GM06990 (cell line): ENCODE data around the gene MYL5.
"Not testable (repeated sequence)": the region's sequence is repeated elsewhere in the genome, so short reads cannot be mapped to it uniquely, and the experiment has no call there.

Source experiments
- DNase-seq: peaks from one replicate; pipeline ENCODE4 v3.0.0-alpha.2; 2011; ENCODE audit not compliant: insufficient read length; ENCODE audit errors: extremely low read depth
- H3K27me3 ChIP-seq: replicated peaks from 2 replicates; pipeline ENCODE4 v1.6.0; 2011; ENCODE audit warnings: low read length; ENCODE audit not compliant: control insufficient read depth, insufficient read depth
- H3K36me3 ChIP-seq: 2 replicates; pipeline ENCODE4 v1.5.1; 2011; ENCODE audit warnings: low read length; ENCODE audit not compliant: control insufficient read depth, insufficient read depth
- H3K4me3 ChIP-seq: replicated peaks from 2 replicates; pipeline ENCODE4 v1.5.1; 2011; ENCODE audit warnings: low read depth, mild to moderate bottlenecking, control low read depth, low read length
- TF ChIP-seq, protein P1 (sequence below): IDR thresholded peaks from 2 replicates; pipeline ENCODE4 v1.5.1; 2011; ENCODE audit warnings: low read length, control low read depth, mild to moderate bottlenecking, inconsistent platforms; ENCODE audit not compliant: insufficient read depth, poor library complexity, severe bottlenecking

The MYL5 gene

DNA sequence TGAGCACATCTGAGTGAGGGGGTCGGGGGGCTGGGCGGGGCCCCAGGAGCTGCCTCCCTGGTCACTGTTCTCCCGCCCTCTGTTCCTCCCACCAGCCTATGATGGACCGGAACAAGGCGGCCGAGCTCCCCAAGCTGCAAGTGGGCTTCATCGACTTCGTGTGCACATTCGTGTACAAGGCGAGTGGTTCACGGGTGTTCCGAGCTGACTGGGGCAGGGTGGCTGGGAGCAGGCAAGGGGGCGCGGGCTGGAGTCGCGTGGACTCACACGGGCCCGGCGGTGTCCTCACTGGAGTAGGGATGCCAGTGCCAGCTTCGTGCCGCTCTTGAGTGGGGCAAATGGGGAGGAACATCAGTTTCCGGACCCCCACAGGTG, 7.9 kb upstream of the MYL5 start:
- no peak for DNase-seq
- TF ChIP-seq, protein P1, sequence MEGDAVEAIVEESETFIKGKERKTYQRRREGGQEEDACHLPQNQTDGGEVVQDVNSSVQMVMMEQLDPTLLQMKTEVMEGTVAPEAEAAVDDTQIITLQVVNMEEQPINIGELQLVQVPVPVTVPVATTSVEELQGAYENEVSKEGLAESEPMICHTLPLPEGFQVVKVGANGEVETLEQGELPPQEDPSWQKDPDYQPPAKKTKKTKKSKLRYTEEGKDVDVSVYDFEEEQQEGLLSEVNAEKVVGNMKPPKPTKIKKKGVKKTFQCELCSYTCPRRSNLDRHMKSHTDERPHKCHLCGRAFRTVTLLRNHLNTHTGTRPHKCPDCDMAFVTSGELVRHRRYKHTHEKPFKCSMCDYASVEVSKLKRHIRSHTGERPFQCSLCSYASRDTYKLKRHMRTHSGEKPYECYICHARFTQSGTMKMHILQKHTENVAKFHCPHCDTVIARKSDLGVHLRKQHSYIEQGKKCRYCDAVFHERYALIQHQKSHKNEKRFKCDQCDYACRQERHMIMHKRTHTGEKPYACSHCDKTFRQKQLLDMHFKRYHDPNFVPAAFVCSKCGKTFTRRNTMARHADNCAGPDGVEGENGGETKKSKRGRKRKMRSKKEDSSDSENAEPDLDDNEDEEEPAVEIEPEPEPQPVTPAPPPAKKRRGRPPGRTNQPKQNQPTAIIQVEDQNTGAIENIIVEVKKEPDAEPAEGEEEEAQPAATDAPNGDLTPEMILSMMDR, result no peak
- Histone ChIP-seq H3K4me3 (no peak overlapping the region), H3K27me3 (no peaks in the 10 kb centered on the region), H3K36me3 (peaks cover 2% of the 10 kb centered on the region; the same call in 1 of the 2 replicates)

DNA sequence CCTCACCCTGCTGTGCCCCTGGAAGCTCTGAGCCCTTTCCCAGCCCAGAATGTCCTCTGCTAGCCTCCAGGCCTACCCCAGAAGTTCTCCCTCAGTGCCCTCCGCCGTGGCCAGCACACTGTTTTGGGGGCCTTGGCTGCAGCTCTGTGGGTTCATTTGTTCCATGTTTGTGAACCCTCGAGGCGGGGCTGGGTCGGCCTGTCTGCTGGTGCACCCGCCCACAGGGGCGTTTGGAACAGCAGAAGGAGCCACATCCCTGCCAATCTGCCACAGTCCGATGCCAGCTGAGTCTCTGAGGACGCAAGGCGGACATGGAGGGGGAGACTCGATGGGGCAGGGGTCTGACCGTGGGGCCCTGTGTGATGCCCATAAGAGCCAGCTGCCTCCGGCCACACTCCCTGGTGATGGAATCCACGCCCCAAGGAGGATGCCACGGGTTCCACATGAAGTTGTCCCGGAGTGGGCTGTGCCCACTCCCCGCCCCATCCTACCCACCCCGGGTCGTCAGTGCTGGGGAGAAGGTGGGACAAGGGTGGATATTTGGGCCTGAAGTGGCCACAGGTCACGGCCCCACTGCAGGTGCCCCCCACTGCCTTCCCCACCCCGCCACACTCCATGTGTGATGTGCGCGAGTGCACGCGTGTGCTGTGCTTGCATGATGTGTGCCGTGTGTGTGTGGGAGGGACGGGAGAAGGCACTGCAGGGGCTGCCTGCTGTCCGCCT, 7.4 kb upstream of the MYL5 start:
- Histone ChIP-seq H3K4me3 (no peak overlapping the region), H3K36me3 (peaks cover 6% of the 10 kb centered on the region), H3K27me3 (no peaks in the 10 kb centered on the region)
- TF ChIP-seq, protein P1, result no peak
- no peak for DNase-seq

DNA sequence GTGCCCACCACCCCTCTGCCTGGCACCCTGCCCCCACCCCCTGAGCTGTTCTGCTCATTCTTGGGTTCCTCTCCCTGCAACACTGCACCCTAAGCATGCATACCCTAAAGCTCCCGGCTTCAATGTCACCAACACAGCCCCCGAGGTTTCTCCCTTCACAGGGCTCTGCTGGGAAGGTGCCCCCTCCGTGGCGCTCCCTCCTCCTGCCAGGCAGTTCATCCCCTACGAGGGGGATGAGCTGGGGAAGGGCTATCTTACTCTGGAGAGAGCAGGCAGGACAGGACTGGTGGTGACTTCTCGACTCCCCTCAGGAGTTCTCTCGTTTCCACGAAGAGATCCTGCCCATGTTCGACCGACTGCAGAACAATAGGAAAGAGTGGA, 6.8 kb upstream of the MYL5 start:
- TF ChIP-seq, protein P1, result no peak
- Histone ChIP-seq H3K27me3 (no peaks in the 10 kb centered on the region), H3K36me3 (peaks cover 11% of the 10 kb centered on the region), H3K4me3 (no peak overlapping the region)
- no peak for DNase-seq

DNA sequence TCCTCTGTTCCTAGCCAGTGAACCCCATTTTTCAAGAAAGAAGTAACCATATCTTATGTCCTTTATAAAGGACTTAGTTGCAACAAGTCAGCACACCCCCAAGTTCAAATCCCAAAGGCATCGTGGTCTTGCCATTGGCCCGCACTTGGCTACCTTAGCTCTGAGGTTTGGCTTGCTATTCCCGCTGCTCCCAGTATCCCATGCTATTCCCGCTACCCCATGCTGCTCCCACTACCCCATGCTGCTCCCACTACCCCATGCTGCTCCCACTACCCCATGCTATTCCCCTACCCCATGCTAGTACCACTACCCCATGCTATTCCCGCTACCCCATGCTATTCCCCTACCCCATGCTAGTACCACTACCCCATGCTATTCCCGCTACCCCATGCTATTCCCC, 6.1 kb upstream of the MYL5 start:
- H3K4me3 ChIP-seq, DNase-seq, H3K27me3 ChIP-seq: not testable (repeated sequence)
- peaks cover 11% of the 10 kb centered on the region for H3K36me3 ChIP-seq

DNA sequence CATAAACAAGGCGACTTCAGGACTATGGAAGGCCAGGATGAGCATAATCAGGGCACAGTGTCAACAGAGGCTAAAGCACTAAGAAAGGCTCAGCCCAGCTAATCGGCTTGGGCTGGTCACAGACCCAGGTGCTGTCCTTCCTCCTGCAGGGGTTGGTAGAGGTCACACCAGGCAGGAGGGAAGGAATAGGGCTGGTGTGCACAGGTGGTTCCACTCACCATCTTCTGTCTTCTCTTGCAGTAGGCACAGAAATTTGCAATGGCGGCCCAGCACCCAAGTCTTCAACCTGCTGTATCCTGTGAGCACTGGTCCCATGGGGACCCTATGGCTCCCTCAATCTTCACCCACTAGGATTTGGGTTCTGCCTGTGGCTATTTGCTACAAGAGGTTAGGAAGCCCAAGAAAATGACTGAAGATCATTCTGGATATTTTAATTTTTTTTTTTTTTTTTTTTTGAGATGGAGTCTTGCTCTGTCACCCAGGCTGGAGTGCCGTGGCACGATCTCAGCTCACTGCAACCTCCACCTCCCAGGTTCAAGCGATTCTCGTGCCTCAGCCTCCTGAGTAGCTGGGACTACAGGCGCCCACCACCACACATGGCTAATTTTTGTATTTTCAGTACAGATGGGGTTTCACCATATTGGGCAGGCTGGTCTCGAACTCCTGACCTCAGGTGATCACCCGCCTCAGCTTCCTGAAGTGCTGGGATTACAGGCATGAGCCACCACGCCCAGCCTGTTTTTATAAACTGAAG, 4.4 kb upstream of the MYL5 start:
- H3K27me3 ChIP-seq, H3K4me3 ChIP-seq, DNase-seq: not testable (repeated sequence)
- peaks cover 11% of the 10 kb centered on the region for H3K36me3 ChIP-seq

DNA sequence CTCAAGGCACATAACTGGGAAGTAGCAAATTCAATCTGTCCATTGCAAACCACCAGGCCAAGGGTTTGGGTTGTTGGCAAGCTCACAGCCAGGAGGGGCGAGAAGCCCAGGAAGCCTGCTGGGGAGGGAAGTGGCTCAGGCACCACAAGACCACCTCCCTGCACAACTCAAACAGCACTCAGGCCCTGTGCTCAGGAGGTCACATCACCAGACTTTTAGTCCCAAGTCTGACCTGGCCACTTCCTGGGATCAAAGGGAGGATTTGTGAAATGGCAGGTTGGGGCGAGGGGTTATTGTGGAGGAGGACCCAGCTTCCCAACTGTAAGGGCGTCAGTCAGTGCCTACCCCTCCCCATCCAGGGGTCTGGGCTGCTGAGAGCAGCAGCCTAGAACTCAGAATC, 2.6 kb upstream of the MYL5 start:
- no peak overlapping the region for H3K4me3 ChIP-seq
- no peaks in the 10 kb centered on the region for H3K27me3 ChIP-seq
- TF ChIP-seq, protein P1, result no peak
- peaks cover 11% of the 10 kb centered on the region for H3K36me3 ChIP-seq
- no peak for DNase-seq
